ENCODE data around the gene AHCY. TPM values are rescaled to one million over a fixed set of nuclear protein-coding genes. Genes with fewer than 3 reads are reported as not detected.
"Not testable (repeated sequence)": the region's sequence is repeated elsewhere in the genome, so short reads cannot be mapped to it uniquely, and the experiment has no call there.

The AHCY gene
- total RNA-seq, 1 donor from 2014 or later = 342 TPM

GRCh38 chr20:34344238-34344637 lies 41.1 kb upstream of the AHCY start:
- no peak for DNase-seq (ENCODE audit: extremely low spot score, unreplicated experiment)
- no peaks in the 10 kb centered on the region for H3K27me3 Mint-ChIP-seq
- H3K36me3 Mint-ChIP-seq = no peaks in the 10 kb centered on the region
- H3K4me1 Mint-ChIP-seq (ENCODE audit: unreplicated experiment) = peaks cover 6% of the 10 kb centered on the region
- H3K27ac Mint-ChIP-seq = peak overlapping the region; percentile 59
- H3K9me3 Mint-ChIP-seq = no peaks in the 10 kb centered on the region
- TF ChIP-seq CTCF (conservative IDR thresholded peaks at IDR 0.05) = no peak
- H3K4me3 Mint-ChIP-seq = no peak overlapping the region

- no peaks in the 10 kb centered on the region for H3K27me3 Mint-ChIP-seq
- H3K27ac Mint-ChIP-seq = peak overlapping the region; percentile 59
- peaks cover 6% of the 10 kb centered on the region for H3K4me1 Mint-ChIP-seq (ENCODE audit: unreplicated experiment)
- no peaks in the 10 kb centered on the region for H3K36me3 Mint-ChIP-seq
- H3K9me3 Mint-ChIP-seq = no peaks in the 10 kb centered on the region
- TF ChIP-seq CTCF (conservative IDR thresholded peaks at IDR 0.05) = no peak
- no peak for DNase-seq (ENCODE audit: extremely low spot score, unreplicated experiment)
- no peak overlapping the region for H3K4me3 Mint-ChIP-seq
Observed at GRCh38 chr20:34343458-34344211, 40.5 kb upstream of the AHCY start.

GRCh38 chr20:34341199-34341598 lies 38.0 kb upstream of the AHCY start:
- H3K27me3 Mint-ChIP-seq; H3K9me3 Mint-ChIP-seq; DNase-seq (ENCODE audit: extremely low spot score, unreplicated experiment); H3K4me3 Mint-ChIP-seq; H3K36me3 Mint-ChIP-seq: not testable (repeated sequence)
- peaks cover 21% of the 10 kb centered on the region for H3K4me1 Mint-ChIP-seq (ENCODE audit: unreplicated experiment)
- peak overlapping the region; percentile 51 for H3K27ac Mint-ChIP-seq

GRCh38 chr20:34340726-34341125 lies 37.6 kb upstream of the AHCY start:
- peaks cover 24% of the 10 kb centered on the region for H3K4me1 Mint-ChIP-seq (ENCODE audit: unreplicated experiment)
- H3K27ac Mint-ChIP-seq = peak overlapping the region; percentile 51
- not testable (repeated sequence) for H3K4me3 Mint-ChIP-seq; DNase-seq (ENCODE audit: extremely low spot score, unreplicated experiment); H3K27me3 Mint-ChIP-seq; H3K36me3 Mint-ChIP-seq; H3K9me3 Mint-ChIP-seq

GRCh38 chr20:34337982-34338726 lies 35.0 kb upstream of the AHCY start:
- no peak for DNase-seq (ENCODE audit: extremely low spot score, unreplicated experiment)
- H3K4me1 Mint-ChIP-seq (ENCODE audit: unreplicated experiment) = peaks cover 38% of the 10 kb centered on the region
- TF ChIP-seq CTCF (conservative IDR thresholded peaks at IDR 0.05) = no peak
- no peak overlapping the region for H3K4me3 Mint-ChIP-seq
- H3K27ac Mint-ChIP-seq = no peak overlapping the region
- no peaks in the 10 kb centered on the region for H3K27me3 Mint-ChIP-seq
- H3K9me3 Mint-ChIP-seq = no peaks in the 10 kb centered on the region
- H3K36me3 Mint-ChIP-seq = no peaks in the 10 kb centered on the region

GRCh38 chr20:34337544-34337943 lies 34.4 kb upstream of the AHCY start:
- no peak for DNase-seq (ENCODE audit: extremely low spot score, unreplicated experiment)
- TF ChIP-seq CTCF (conservative IDR thresholded peaks at IDR 0.05) = no peak
- Mint-ChIP-seq H3K27me3 (no peaks in the 10 kb centered on the region), H3K4me1 (ENCODE audit: unreplicated experiment) (peaks cover 42% of the 10 kb centered on the region), H3K27ac (peak overlapping the region; percentile 62), H3K4me3 (no peak overlapping the region), H3K36me3 (no peaks in the 10 kb centered on the region), H3K9me3 (no peaks in the 10 kb centered on the region)

All from type B pancreatic cell (in vitro differentiated cells).